ENCODE measurements around the gene AKR7A3.

- no peak for TF ChIP-seq CTCF (IDR thresholded peaks at IDR 0.05)
- no peak for TF ChIP-seq POLR2A (IDR thresholded peaks at IDR 0.05)
These were observed 38.7 kb upstream of the AKR7A3 start for GRCh38 chr1:19327301-19327700.
